Measurements from ENCODE around the gene FAM151A.

FAM151A gene

GRCh38 chr1:54604051-54604450 lies 19.3 kb downstream of the FAM151A start:
- DNase-seq (ENCODE audit: low read depth, low spot score): no peak

GRCh38 chr1:54603241-54603640 lies 20.1 kb downstream of the FAM151A start:
- DNase-seq (ENCODE audit: low read depth, low spot score): no peak

DNA sequence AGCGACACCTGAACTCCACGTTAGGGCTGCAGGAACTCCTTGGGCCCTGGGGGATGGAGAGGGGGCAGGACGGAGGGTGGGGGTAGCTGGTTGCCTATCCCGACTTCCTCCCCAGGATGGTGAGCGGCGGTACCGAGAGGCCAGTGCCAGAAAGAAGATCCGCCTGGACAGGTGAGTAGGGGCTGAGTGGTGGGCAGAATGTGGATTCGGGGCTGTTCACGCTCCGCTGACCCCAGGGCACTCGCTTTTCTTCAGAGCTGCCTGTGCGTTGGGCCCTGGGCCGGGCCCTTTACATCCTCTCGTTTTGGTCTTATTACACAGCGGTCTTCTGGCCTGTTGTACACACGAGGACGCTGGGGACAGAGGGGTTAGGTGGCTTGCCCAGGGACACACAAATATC lies 20.8 kb downstream of the FAM151A start:
- DNase-seq (ENCODE audit: low read depth, low spot score): no peak

DNA sequence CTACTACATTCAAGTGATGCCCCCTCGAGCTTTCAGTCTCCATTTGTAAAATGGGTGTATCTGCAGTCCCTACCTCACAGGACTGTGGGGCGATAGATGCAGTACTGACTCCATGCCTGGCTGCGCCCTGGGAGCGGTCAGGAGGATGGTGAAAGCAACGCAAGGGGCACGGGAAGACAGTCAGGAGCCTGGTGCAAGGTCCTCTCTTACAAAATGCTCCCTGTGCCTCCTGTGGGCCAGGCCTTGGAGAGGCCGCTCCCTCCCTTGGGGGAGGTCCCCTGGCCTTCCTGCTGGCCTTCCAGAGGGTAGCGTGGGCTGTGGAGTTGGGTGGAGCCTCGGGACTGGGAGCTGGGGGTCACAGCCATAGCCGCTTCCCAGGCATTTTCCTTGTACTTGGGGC lies 21.6 kb downstream of the FAM151A start:
- no peak for DNase-seq (ENCODE audit: low read depth, low spot score)

DNA sequence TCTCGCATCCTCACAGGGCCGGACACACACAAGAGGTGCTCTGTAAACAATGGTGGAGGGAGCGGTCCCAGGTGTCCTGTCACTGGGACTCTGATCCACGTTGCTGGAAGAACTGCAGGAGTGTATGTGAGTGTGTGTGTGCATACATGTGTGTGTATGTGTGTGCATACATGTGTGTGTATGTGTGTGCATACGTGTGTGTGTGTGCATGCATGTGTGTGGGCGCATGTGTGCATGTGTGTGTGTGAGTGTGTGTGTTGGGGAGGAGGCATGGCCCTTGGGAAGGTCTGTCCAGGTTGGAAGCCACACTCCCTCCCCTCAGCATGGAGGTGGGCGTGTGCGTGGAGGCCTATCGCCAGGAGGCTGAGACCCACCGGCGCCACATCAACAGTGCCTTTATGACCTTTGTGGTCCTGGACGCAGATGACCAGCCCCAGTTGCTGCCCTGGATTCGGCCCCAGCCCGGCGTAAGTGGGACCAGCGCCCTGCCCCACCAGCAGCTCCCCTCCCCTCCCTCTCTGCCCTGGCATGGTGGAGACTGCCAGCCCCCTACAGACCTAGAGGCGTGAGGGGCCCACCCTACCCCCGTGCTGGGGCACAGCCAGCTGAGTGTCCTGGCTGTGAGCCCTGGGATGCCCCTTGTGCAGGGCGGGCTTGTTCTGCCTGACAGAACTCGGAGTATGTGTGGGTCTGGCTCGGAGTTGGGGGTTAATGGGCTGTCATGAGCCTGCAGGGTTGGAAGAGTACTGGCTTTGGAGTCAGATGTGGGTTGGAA lies 22.2 kb downstream of the FAM151A start:
- DNase-seq (ENCODE audit: low read depth, low spot score): no peak

DNA sequence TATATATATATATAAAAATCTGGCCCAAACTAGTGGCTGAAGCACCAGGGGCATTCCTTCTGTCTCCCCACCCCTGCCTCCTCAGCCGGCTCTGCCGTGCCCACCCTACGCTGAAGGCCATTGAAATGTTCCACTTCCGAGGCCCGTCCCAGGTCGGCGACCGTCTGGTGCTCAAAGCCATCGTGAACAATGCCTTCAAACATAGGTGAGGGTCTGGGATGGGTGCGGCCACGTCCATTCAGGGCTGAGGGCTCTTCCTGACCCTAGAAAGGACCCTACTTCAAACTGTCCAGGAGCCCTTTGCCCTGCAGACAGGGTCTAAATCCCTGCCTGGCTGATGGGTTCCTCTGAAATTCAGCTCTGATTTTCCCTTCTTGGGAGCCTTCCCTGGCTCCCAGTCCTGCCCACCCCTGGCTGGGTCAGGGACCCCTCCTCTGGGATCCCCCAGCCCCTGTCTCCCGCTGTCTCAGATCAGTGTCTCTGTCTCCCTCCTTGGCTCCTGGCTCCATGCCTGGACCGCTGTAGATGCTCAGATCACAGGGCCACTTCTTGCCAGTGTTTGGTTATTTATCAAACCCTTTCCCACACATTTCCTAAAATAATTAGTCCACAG lies 24.0 kb downstream of the FAM151A start:
- DNase-seq (ENCODE audit: low read depth, low spot score): no peak

DNA sequence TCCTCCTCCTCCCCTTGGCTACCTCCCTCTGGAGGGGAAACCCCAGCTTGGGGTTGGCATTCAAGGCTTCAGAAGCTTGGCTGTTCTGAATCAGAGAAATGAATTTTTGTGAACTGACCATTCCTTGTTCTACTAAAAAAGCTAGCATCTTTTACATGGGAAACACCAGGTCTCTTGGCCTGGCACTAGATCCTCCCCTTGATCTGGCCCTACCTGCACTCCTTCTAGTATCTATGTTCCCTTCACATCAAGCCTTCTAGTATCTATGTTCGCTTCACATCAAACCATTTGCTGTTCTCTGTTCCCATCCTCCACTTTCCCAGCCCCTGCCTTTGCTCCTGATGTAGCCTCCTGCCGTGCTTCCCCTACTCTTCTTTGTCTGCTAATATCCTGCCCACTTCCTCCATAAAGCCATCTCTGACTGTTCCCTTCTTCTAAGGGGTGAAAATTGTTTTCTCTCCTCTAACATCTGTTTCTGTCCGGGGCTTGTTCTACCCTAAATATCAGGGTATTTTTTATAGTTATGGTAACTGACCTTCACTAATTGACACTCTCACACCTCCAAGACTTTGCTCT lies 25.8 kb downstream of the FAM151A start:
- DNase-seq (ENCODE audit: low read depth, low spot score): no peak

DNA sequence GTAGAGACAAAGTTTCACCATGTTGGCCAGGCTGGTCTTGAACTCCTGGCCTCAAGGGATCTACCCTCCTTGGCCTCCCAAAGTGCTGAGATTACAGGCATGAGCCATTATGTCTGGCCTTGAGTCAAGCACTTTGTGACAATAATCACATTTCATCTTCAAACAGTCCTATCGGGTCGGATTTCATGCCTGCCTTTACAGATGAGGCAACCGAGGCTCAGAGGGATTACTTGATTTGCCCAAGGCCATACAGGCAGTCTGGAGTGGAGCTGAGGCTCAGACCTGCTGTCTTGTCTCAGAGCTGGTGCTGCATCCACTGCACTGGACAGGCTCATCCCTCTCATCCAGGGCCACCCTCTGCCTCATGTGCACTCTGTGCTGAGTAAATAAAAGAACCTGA lies 26.6 kb downstream of the FAM151A start:
- no peak for DNase-seq (ENCODE audit: low read depth, low spot score)

DNA sequence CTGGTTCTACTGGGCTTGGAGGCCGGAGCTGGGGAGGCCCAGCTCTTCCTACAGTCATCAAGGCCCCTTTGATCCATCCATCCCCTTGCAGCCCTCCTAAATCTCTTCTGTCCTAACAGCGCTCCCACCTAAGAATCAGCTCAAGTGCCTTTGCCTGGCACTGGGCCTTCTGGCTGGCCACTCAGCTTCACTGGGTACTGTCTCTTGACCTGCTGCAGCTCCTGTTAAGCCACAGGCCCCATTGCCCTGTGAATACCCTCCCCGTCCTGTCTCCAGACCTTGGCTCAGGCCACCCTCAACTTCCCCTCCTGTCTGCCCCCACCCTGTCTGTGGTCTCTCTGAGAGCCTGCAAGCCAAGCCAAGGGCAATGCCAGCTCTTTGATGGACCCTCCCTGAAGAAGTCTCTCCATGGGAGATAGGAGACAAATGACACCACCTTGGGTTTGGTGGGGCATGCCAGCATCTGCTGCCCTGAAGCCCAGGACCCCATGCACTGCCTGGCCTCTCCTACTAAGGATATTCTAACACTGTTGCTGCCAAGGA lies 27.3 kb downstream of the FAM151A start:
- no peak for DNase-seq (ENCODE audit: low read depth, low spot score)

GRCh38 chr1:54594463-54594862 lies 28.9 kb downstream of the FAM151A start:
- no peak for DNase-seq (ENCODE audit: low read depth, low spot score)

- no peak for DNase-seq (ENCODE audit: low read depth, low spot score)
These were observed 29.7 kb downstream of the FAM151A start for GRCh38 chr1:54593571-54594160.

- no peak for DNase-seq (ENCODE audit: low read depth, low spot score)
These were observed 32.1 kb downstream of the FAM151A start for GRCh38 chr1:54591127-54591756.

DNA sequence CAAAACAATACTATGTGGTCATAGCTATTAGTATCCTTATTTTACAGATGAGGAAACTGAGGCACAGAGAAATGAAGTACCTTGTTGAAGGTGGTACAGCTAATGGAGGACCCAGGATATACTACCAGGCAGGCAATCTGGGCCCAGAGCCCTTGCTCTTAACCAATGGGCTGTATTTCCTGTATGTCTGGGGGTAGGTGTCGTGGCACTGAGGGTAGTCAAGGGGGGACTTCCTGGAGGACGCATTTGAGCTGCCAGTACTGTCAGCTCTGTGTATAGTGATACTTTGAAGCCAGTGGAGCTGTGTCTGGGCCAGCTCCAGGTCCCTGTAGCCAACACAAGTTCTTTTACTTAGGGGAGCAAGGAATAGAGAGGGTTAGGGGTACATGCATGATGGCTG lies 34.9 kb downstream of the FAM151A start:
- DNase-seq (ENCODE audit: low read depth, low spot score): no peak

DNA sequence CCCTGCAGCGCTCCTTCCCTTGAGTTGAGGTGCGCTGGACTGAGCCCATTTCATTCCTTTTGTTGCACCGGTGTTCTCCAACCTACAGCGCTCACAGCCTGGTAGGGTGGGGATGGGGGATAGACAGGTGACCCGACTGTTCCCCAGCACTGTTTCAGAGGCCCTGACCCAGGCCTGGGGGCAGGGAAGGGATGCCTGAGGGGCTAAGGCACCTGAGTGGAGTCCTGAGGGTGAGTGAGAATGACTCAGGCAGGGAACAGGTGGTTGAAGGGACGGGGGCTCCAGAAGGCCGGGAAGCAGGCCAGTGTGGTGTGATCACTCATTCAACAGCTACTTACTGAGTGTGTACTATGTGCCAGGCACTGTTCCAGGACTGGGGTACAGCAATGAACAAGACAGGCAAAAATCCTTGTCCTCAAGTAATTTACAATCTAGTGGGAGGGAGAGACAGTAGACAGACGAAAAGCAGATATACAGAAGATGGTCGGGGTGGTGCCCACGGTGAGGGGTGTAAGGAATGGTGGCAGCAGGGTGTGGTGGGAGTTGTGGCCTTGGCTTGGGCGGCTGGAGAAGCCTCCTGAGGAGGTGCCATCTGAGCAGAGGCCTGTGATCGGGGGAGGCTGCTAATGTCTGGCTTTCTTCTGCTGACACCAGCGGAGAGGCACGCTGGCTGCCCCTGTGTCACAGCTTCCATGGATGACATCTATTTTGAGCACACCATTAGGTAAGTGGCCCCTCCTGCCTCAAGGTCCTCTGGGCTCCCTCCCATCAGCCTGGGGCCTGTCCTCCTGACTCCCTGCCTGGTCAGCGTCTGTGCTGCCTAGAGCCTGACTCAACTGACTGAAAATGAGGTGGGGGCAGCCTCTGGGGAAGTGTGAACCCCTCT lies 37.9 kb downstream of the FAM151A start:
- DNase-seq (ENCODE audit: low read depth, low spot score): no peak

GRCh38 chr1:54584575-54584974 lies 38.8 kb downstream of the FAM151A start:
- no peak for DNase-seq (ENCODE audit: low read depth, low spot score)

- DNase-seq (ENCODE audit: low read depth, low spot score): no peak
These were observed 39.5 kb downstream of the FAM151A start for GRCh38 chr1:54583871-54584270.

- no peak for DNase-seq (ENCODE audit: low read depth, low spot score)
These were observed 40.0 kb downstream of the FAM151A start for GRCh38 chr1:54583307-54583686.

DNA sequence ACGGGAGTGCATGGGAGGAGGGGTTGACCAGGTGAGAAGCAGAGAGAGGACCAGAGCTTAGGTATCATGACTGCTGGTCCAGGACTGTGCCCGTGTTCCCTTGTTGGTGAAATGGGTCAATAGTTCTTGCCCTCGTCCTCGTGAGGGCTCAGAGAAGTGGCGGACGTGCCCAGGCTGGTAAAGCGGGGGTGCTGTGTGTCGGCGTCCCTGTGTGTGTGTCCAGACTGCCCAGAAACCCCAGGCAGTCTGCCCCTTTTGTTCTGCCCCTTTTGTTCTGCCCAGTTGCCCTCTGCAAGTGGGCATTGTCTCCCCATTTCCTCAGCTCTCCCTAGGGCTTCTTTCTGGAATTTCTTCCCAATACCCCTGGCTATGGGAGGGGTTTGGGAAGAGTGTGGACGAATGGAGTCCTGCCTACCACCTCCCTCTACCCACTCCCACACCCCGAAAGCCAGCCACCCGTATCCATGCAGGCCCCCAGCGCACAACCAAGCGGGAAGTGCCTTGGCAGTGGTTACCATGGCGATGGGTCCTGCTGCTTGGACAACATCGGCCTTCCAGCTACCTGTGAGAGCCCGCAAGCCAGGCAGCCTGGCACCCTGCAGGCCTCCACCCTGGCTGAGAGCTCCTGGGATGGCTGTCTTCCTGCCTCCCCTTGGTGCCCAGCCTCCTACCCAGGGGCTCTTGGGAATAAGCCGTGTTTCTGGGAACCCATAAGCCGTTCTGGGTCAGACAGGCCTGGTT lies 40.6 kb downstream of the FAM151A start:
- DNase-seq (ENCODE audit: low read depth, low spot score): no peak

DNA sequence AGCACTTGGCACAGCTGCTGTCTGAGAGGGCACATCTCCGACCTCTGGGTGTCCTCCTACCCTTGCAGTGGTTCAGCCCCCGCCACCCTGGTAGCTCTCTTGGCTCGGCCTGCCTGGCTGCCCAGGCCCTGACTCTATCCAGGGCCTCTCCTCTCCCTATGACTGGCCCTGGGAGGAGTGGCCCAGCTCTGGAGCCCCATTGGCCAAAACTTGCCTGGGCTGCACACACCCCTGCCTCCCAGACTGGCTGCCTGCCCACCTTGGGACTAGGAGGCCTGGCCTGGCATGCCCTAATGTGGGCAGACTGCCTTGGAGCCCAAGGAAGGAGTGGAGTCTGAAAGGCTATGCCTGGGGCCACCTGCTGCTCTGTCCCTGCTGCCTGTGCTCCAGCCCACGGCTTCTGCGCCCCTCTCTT lies 41.7 kb downstream of the FAM151A start:
- no peak for DNase-seq (ENCODE audit: low read depth, low spot score)

DNA sequence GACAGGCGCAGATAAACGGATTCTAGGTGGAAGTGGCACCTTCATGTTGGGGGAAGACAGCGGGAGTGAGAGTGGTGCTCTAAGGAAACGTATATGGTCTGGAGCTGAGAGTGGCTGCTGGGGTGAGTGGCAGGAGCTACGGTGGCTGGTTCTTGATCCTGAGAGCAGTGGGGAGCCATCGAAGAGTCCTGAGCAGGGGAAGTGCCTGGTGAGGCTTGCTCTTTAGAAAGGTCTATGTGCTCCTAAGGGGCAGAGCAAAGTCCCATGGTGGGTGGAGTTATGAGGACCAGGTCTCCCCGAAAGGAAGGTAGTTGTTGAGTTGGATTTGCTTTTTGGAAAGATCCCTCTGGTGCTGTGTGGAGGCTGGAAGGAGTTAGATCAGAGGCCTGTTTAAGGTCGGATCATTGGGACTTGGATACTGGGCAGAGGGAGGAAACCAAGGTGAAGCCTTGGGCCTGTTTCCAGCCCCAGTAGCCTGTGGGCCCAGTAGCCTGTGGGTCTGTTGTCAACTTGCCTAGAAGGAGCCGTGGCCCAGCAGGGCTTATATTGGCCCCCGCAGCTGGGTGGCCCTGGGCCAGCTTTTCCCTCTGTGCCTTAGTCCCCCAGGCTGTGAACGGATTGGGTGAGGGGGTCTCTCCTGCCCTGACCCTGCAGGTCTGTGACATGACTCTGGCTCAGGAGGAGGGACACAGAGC lies 42.3 kb downstream of the FAM151A start:
- DNase-seq (ENCODE audit: low read depth, low spot score): no peak
